GM13976 (cell line): ENCODE data around the gene EVX1.

Experiments
- DNase-seq: peaks from one replicate; pipeline ENCODE4 v3.0.0; 2012; ENCODE audit warnings: low spot score
- CTCF ChIP-seq: IDR thresholded peaks from 2 replicates; pipeline ENCODE4 v1.5.1; 2012; ENCODE audit warnings: borderline replicate concordance, mild to moderate bottlenecking; ENCODE audit not compliant: insufficient read depth; ENCODE audit errors: extremely low read depth, missing control alignments, control extremely low read depth
- in situ Hi-C: fragments of 300-500 bp; cut with MboI; formaldehyde crosslinking; loops from one replicate; pipeline ENCODE4 v1.12.0; 2022; ENCODE audit warnings: low sequenced_read_pairs, mixed read lengths, inconsistent platforms; ENCODE audit not compliant: unreplicated experiment

The EVX1 gene

GRCh38 chr7:27201580-27202017, 41.0 kb upstream of the EVX1 start:
- TF ChIP-seq CTCF: no peak
- no peak for DNase-seq
- in situ Hi-C loops: loop anchor here (10.0 to 25.0 kb wide), 2 partner anchors 383 to 586 kb away; no protein-coding TSS in a partner anchor

GRCh38 chr7:27202018-27202861, 40.4 kb upstream of the EVX1 start:
- in situ Hi-C loops: loop anchor here (10.0 to 25.0 kb wide), 2 partner anchors 383 to 585 kb away; no protein-coding TSS in a partner anchor
- DNase-seq: no peak
- no peak for TF ChIP-seq CTCF

GRCh38 chr7:27202862-27203134, 39.8 kb upstream of the EVX1 start:
- no peak for DNase-seq
- in situ Hi-C loops: loop anchor here (10.0 to 25.0 kb wide), 2 partner anchors 382 to 585 kb away; no protein-coding TSS in a partner anchor
- TF ChIP-seq CTCF: no peak

- no peak for TF ChIP-seq CTCF
- in situ Hi-C loops: loop anchor here (10.0 to 25.0 kb wide), 2 partner anchors 381 to 584 kb away; no protein-coding TSS in a partner anchor
- no peak for DNase-seq
Observed at GRCh38 chr7:27203365-27203953, 39.1 kb upstream of the EVX1 start.

GRCh38 chr7:27203964-27204594, 38.5 kb upstream of the EVX1 start:
- in situ Hi-C loops: loop anchor here (10.0 to 25.0 kb wide), 2 partner anchors 381 to 583 kb away; no protein-coding TSS in a partner anchor
- no peak for TF ChIP-seq CTCF
- DNase-seq: no peak

- no peak for DNase-seq
- in situ Hi-C loops: loop anchor here (10.0 to 25.0 kb wide), 2 partner anchors 380 to 582 kb away; no protein-coding TSS in a partner anchor
Observed at GRCh38 chr7:27204851-27205322, 37.7 kb upstream of the EVX1 start.

More at GRCh38 chr7:27204851-27205322, 37.7 kb upstream of the EVX1 start:
- TF ChIP-seq CTCF: no peak
